ENCODE measurements around the gene ZSWIM8. TPM values are rescaled to one million over a fixed set of nuclear protein-coding genes. Genes with fewer than 3 reads are reported as not detected.
"Not testable (repeated sequence)": the region's sequence is repeated elsewhere in the genome, so short reads cannot be mapped to it uniquely, and the experiment has no call there.

ZSWIM8 gene, protein sequence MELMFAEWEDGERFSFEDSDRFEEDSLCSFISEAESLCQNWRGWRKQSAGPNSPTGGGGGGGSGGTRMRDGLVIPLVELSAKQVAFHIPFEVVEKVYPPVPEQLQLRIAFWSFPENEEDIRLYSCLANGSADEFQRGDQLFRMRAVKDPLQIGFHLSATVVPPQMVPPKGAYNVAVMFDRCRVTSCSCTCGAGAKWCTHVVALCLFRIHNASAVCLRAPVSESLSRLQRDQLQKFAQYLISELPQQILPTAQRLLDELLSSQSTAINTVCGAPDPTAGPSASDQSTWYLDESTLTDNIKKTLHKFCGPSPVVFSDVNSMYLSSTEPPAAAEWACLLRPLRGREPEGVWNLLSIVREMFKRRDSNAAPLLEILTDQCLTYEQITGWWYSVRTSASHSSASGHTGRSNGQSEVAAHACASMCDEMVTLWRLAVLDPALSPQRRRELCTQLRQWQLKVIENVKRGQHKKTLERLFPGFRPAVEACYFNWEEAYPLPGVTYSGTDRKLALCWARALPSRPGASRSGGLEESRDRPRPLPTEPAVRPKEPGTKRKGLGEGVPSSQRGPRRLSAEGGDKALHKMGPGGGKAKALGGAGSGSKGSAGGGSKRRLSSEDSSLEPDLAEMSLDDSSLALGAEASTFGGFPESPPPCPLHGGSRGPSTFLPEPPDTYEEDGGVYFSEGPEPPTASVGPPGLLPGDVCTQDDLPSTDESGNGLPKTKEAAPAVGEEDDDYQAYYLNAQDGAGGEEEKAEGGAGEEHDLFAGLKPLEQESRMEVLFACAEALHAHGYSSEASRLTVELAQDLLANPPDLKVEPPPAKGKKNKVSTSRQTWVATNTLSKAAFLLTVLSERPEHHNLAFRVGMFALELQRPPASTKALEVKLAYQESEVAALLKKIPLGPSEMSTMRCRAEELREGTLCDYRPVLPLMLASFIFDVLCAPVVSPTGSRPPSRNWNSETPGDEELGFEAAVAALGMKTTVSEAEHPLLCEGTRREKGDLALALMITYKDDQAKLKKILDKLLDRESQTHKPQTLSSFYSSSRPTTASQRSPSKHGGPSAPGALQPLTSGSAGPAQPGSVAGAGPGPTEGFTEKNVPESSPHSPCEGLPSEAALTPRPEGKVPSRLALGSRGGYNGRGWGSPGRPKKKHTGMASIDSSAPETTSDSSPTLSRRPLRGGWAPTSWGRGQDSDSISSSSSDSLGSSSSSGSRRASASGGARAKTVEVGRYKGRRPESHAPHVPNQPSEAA (N-terminal part only)
- 40.7 TPM for total RNA-seq
- 10 to 100 TPM; 57.5 to 80.5 (median 66.1) TPM for polyA plus RNA-seq (ENCODE audit: insufficient read depth in 1 of 8, insufficient read length in 8 of 8, low replicate concordance in 1 of 8)
- long read RNA-seq, donor 1, partial matches to known transcripts, result 0 of 2 reads
- long read RNA-seq, donor 1, other reads (novel, unspliced or antisense), result 0 of 2 reads
- long read RNA-seq, donor 2, result 0 reads
- long read RNA-seq, donor 3, transcript ZSWIM8-209 (2 exons, 466 nt), result major isoform, 8 of 17 reads
- long read RNA-seq, donor 3, partial matches to known transcripts, result 6 of 17 reads
- long read RNA-seq, donor 3, other reads (novel, unspliced or antisense), result 0 of 17 reads
- long read RNA-seq, donor 4, result 0 reads
- long read RNA-seq, donor 5, transcript ZSWIM8-209 (2 exons, 466 nt), result major isoform, 10 of 34 reads
- long read RNA-seq, donor 5, partial matches to known transcripts, result 22 of 34 reads
- long read RNA-seq, donor 5, other reads (novel, unspliced or antisense), result 0 of 34 reads
- long read RNA-seq, donor 6, transcript ZSWIM8-209 (2 exons, 466 nt), result major isoform, 6 of 6 reads
- long read RNA-seq, donor 6, partial matches to known transcripts, result 0 of 6 reads
- long read RNA-seq, donor 6, other reads (novel, unspliced or antisense), result 0 of 6 reads
- long read RNA-seq, donor 7, transcript ZSWIM8-209 (2 exons, 466 nt), result major isoform, 8 of 11 reads
- long read RNA-seq, donor 7, partial matches to known transcripts, result 0 of 11 reads
- long read RNA-seq, donor 7, other reads (novel, unspliced or antisense), result 0 of 11 reads
- long read RNA-seq, donor 8, partial matches to known transcripts, result 0 of 3 reads
- long read RNA-seq, donor 8, other reads (novel, unspliced or antisense), result 0 of 3 reads
- long read RNA-seq, donor 9, partial matches to known transcripts, result 0 of 5 reads
- long read RNA-seq, donor 9, other reads (novel, unspliced or antisense), result 0 of 5 reads
- long read RNA-seq, donor 10, partial matches to known transcripts, result 6 of 11 reads
- long read RNA-seq, donor 10, other reads (novel, unspliced or antisense), result 0 of 11 reads
- long read RNA-seq, donor 11, partial matches to known transcripts, result 0 of 3 reads
- long read RNA-seq, donor 11, other reads (novel, unspliced or antisense), result 0 of 3 reads

- Histone ChIP-seq H3K9me3 (replicated peaks; ENCODE audit: control insufficient read depth, low read depth, low read length) (no peaks in the 10 kb centered on the region), H3K36me3 (ENCODE audit: control insufficient read depth, insufficient read depth, low read length) (peaks cover 21% of the 10 kb centered on the region), H3K27ac (ENCODE audit: low read length) (peak within 1 kb of the TSS; percentile 90), H3K27me3 (ENCODE audit: control insufficient read depth, insufficient read depth, low read length) (no peaks in the 10 kb centered on the region), H3K4me3 (ENCODE audit: low read length) (peak within 1 kb of the TSS; percentile 94), H3K4me1 (ENCODE audit: control insufficient read depth, insufficient read depth, low read length) (peaks cover 26% of the 10 kb centered on the region)
- WGBS (ENCODE audit: insufficient coverage), result under 1% methylated on average over 31 of the region's 36 CpGs
- DNase-seq, result peak; percentile 100
Measured at GRCh38 chr10:73785211-73785720, at the start of gene ZSWIM8. ZSWIM8 (plus strand) TSS chr10:73785606; CDS start chr10:73785879, 273 bp downstream.

DNA sequence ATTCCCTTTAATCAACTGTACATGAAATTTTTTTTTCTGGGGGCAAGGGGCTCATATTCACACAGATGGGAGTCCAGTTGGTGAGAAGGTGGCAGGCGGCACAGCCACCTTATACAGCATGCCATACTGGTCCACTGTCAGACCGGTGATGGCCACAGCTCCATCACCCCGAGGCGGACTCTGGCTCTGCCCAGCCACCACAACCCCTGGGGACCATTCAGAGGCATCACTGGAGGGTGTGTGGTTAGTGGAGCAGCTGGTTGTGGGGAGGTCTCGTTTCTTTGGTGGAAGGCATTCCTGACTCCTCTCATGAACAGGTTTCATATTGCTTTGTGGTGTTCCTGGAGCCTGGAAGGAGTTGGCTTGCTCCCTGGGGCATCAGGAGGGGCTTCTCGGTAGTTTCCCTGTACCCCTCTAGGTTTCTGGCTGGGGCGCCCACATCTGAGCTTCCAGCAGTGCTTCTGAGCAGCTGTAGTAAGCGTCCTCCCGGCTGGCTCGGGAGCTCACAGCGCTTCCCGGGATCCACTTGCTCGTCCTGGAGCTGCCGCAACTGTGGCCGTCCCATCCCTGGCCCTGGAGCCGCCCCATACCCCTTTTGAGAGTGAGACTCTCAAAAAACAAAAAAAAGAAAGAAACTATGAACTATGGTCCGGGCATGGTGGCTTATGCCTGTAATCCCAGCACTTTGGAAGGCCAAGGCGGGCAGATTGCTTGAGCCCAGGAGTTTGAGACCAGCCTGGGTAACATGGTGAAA is 44.7 kb upstream of the ZSWIM8 start:
- H3K4me1 ChIP-seq (ENCODE audit: control insufficient read depth, insufficient read depth, low read length); H3K27me3 ChIP-seq (ENCODE audit: control insufficient read depth, insufficient read depth, low read length); H3K4me3 ChIP-seq (ENCODE audit: low read length); DNase-seq; H3K9me3 ChIP-seq (replicated peaks; ENCODE audit: control insufficient read depth, low read depth, low read length); H3K27ac ChIP-seq (ENCODE audit: low read length): not testable (repeated sequence)
- H3K36me3 ChIP-seq (ENCODE audit: control insufficient read depth, insufficient read depth, low read length), result peaks cover 15% of the 10 kb centered on the region
- whole genome bisulfite sequencing (ENCODE audit: insufficient coverage), result 90% methylated on average over 8 of the region's 18 CpGs

- no peak for DNase-seq
- WGBS (ENCODE audit: insufficient coverage), result 90% methylated on average over 5 of the region's 5 CpGs
- Histone ChIP-seq H3K9me3 (replicated peaks; ENCODE audit: control insufficient read depth, low read depth, low read length) (no peaks in the 10 kb centered on the region), H3K4me3 (ENCODE audit: low read length) (no peak overlapping the region), H3K36me3 (ENCODE audit: control insufficient read depth, insufficient read depth, low read length) (peaks cover 27% of the 10 kb centered on the region), H3K4me1 (ENCODE audit: control insufficient read depth, insufficient read depth, low read length) (peaks cover 7% of the 10 kb centered on the region), H3K27me3 (ENCODE audit: control insufficient read depth, insufficient read depth, low read length) (no peaks in the 10 kb centered on the region), H3K27ac (ENCODE audit: low read length) (no peak overlapping the region)
Measured at GRCh38 chr10:73742454-73742734, 43.0 kb upstream of the ZSWIM8 start.

DNA sequence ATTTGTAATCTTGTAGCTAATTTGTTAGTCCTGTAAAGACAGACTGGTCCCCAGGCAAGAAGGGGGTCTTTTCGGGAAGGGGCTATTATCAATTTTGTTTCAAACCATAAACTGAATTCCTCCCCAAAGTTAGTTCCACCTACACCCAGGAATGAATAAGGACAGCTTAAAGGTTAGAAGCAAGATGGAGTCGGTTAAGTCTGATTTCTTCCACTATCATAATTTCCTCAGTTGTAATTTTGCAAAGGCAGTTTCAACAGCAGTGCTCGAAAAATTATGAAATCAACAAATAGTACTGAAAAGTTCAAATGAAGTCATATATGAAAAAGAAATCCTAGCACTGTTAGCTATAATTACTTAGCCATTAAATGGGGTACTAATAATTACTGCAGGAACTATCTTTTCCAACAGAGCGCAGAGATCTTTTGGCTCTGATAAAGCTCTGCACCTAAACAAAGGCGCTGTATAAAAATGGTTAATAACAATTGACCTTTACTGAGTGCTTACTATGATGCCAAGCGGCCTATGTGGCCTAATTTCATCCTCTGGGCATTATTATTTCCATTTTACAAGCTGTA is 42.0 kb upstream of the ZSWIM8 start:
- Histone ChIP-seq H3K27ac (ENCODE audit: low read length) (peak overlapping the region; percentile 99), H3K9me3 (replicated peaks; ENCODE audit: control insufficient read depth, low read depth, low read length) (no peaks in the 10 kb centered on the region), H3K4me3 (ENCODE audit: low read length) (peak overlapping the region; percentile 58), H3K27me3 (ENCODE audit: control insufficient read depth, insufficient read depth, low read length) (no peaks in the 10 kb centered on the region), H3K4me1 (ENCODE audit: control insufficient read depth, insufficient read depth, low read length) (peaks cover 7% of the 10 kb centered on the region), H3K36me3 (ENCODE audit: control insufficient read depth, insufficient read depth, low read length) (peaks cover 32% of the 10 kb centered on the region)
- no peak for DNase-seq
- 0% methylated on average over 1 of the region's 6 CpGs for WGBS (ENCODE audit: insufficient coverage)

DNA sequence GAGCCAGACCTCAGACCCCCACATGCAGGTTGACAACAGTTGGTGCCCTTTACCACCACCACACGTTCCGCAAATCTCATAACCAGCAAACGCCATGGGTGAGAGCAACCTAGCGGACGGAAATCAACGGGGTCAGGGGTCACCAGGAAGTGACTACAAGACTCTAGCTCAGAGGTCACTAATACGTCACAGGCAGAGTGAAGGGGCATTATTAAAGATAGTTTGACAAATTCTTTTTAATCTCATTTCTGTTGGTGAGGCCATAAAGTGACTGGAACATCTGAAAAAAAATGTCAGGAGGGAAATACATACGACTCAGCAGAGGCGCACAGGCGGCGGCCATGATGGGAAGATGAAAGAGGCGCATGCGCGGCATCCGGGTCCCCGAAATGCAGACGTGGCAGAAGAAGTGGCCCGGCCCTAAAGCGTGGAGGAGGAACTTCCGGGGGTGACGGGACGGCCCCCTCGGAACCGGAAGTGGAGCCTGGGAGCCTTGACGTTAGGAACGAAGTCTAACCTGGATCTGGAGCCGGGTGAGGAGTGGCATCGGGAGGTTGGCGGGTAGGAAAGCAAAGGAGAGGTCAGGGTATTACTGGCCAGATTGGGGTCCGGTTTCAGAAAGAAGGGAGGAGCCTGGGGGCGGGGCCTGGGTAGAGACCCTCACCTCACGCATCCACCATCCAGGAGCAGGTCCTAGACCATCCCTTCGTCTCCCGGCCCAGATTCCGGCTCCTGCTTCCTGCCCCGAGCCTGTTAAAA is 41.3 kb upstream of the ZSWIM8 start, which contains the start of gene SEC24C:
TSS of gene SEC24C (plus strand) at position 468 of the 759 bp plus-strand sequence. CDS start 2,461 bp downstream, outside the sequence.
- DNase-seq, result peak; percentile 99
- peaks cover 7% of the 10 kb centered on the region for H3K4me1 ChIP-seq (ENCODE audit: control insufficient read depth, insufficient read depth, low read length)
- no peaks in the 10 kb centered on the region for H3K27me3 ChIP-seq (ENCODE audit: control insufficient read depth, insufficient read depth, low read length)
- peak within 1 kb of the TSS; percentile 99 for H3K27ac ChIP-seq (ENCODE audit: low read length)
- H3K4me3 ChIP-seq (ENCODE audit: low read length), result peak within 1 kb of the TSS; percentile 58
- no peaks in the 10 kb centered on the region for H3K9me3 ChIP-seq (replicated peaks; ENCODE audit: control insufficient read depth, low read depth, low read length)
- H3K36me3 ChIP-seq (ENCODE audit: control insufficient read depth, insufficient read depth, low read length), result peaks cover 35% of the 10 kb centered on the region
- under 1% methylated on average over 30 of the region's 36 CpGs for WGBS (ENCODE audit: insufficient coverage)

GRCh38 chr10:73744664-73744975 is 40.8 kb upstream of the ZSWIM8 start:
- DNase-seq, result peak; percentile 87
- Histone ChIP-seq H3K27ac (ENCODE audit: low read length) (peak overlapping the region; percentile 99), H3K9me3 (replicated peaks; ENCODE audit: control insufficient read depth, low read depth, low read length) (no peaks in the 10 kb centered on the region), H3K36me3 (ENCODE audit: control insufficient read depth, insufficient read depth, low read length) (peaks cover 39% of the 10 kb centered on the region), H3K4me1 (ENCODE audit: control insufficient read depth, insufficient read depth, low read length) (peaks cover 7% of the 10 kb centered on the region), H3K4me3 (ENCODE audit: low read length) (peak overlapping the region; percentile 58), H3K27me3 (ENCODE audit: control insufficient read depth, insufficient read depth, low read length) (no peaks in the 10 kb centered on the region)
- WGBS (ENCODE audit: insufficient coverage), result 0% methylated on average over 6 of the region's 10 CpGs

- Histone ChIP-seq H3K9me3 (replicated peaks; ENCODE audit: control insufficient read depth, low read depth, low read length) (no peaks in the 10 kb centered on the region), H3K4me3 (ENCODE audit: low read length) (no peak overlapping the region), H3K4me1 (ENCODE audit: control insufficient read depth, insufficient read depth, low read length) (peaks cover 7% of the 10 kb centered on the region), H3K27ac (ENCODE audit: low read length) (no peak overlapping the region), H3K36me3 (ENCODE audit: control insufficient read depth, insufficient read depth, low read length) (peaks cover 51% of the 10 kb centered on the region), H3K27me3 (ENCODE audit: control insufficient read depth, insufficient read depth, low read length) (no peaks in the 10 kb centered on the region)
- 60% methylated on average over 1 of the region's 2 CpGs for WGBS (ENCODE audit: insufficient coverage)
- no peak for DNase-seq
Measured at GRCh38 chr10:73746721-73747120, 38.7 kb upstream of the ZSWIM8 start.
